ENCODE measurements around the gene FCN1. TPM values are rescaled to one million over a fixed set of nuclear protein-coding genes. Genes with fewer than 3 reads are reported as not detected.

The FCN1 gene
- total and polyA plus RNA-seq, 9 of the 15 experiments (the other 6 are each of a cell fraction or from before 2014, with no cell fraction given), result not detected

- Histone ChIP-seq H3K4me2 (ENCODE audit: insufficient read depth, low read length) (no peak overlapping the region), H3K9me1 (ENCODE audit: control insufficient read depth, insufficient read depth, low read length) (no peaks in the 10 kb centered on the region), H3K27ac (ENCODE audit: extremely low read depth, low read depth, low read length) (no peak overlapping the region), H4K20me1 (replicated peaks; ENCODE audit: control insufficient read depth, insufficient read depth, low read length) (peaks cover 14% of the 10 kb centered on the region; the same call in 1 of the 2 replicates), H3K79me2 (ENCODE audit: control insufficient read depth, insufficient read depth, low read length) (no peaks in the 10 kb centered on the region), H3K9ac (ENCODE audit: insufficient read depth in 1 of 2, low read depth in 2 of 2, low read length in 2 of 2) (no peak overlapping the region), H3K4me1 (replicated peaks in 1 of 2; ENCODE audit: control insufficient read depth in 2 of 2, insufficient read depth in 2 of 2, low read length in 2 of 2) (peaks cover 0 to 5% of the 10 kb centered on the region in 2 experiments; a peak in 2 of 5 replicates), H3K27me3 (ENCODE audit: control insufficient read depth in 2 of 2, insufficient read depth in 2 of 2, low read length in 2 of 2) (peaks cover 9 to 63% of the 10 kb centered on the region in 2 experiments), H3K4me3 (no peak overlapping the region), H3K9me3 (replicated peaks; ENCODE audit: control insufficient read depth, insufficient read depth, low read depth, low read length) (no peaks in the 10 kb centered on the region), H2AFZ (ENCODE audit: low read depth, low read length) (no peak overlapping the region), H3K36me3 (ENCODE audit: control insufficient read depth, insufficient read depth, low read length) (no peaks in the 10 kb centered on the region)
- no TSS peak for BruUV-seq (replicated peaks)
- WGBS (ENCODE audit: insufficient coverage, low coverage, missing lambda C conversion rate), result 6% methylated on average over 2 of the region's 5 CpGs
- FAIRE-seq (no peak), DNase-seq (ENCODE audit: extremely low read depth in 1 of 4, low spot score in 3 of 4) (no peak), ATAC-seq (no peak)
- in situ Hi-C loops (cut with MboI), result no loop called here
- intact Hi-C loops (cut with micrococcal nuclease), result no loop called here
- CTCF ChIA-PET (ENCODE audit: low intra/inter-chr PET ratio), result no interaction called here
- POLR2A ChIA-PET, result interaction anchor here (0.5 kb wide), 1 partner anchor 131 kb away, joined by 3 read pairs; no protein-coding TSS in a partner anchor
- TF ChIP-seq TCF3 (CRISPR knock-in tag; IDR thresholded peaks at IDR 0.05) (no peak), ZBTB12 (CRISPR knock-in tag; IDR thresholded peaks at IDR 0.05) (no peak), PATZ1 (CRISPR knock-in tag; IDR thresholded peaks at IDR 0.05; ENCODE audit: borderline replicate concordance) (no peak), TBL1XR1 (IDR thresholded peaks at IDR 0.05; ENCODE audit: low read length in 2 of 2) (no peak)
Measured at GRCh38 chr9:134932606-134933005, 14.9 kb upstream of the FCN1 start.
